Mammary epithelial cell (primary cell): Measurements from ENCODE around the gene TRAIP.

Experiments
- EZH2 ChIP-seq: IDR thresholded peaks from 2 replicates; pipeline ENCODE4 v1.6.1; 2012; ENCODE audit warnings: low read length, inconsistent platforms, borderline replicate concordance
- TF ChIP-seq, protein P1 (sequence below), 2 donors: IDR thresholded peaks in 1 of 2; conservative IDR thresholded peaks in 1 of 2; 2 replicates each; pipeline ENCODE4 v1.5.1; 2011 to 2012; ENCODE audit warnings: inconsistent platforms in 2 of 2, low read length in 2 of 2, mild to moderate bottlenecking in 2 of 2, control low read depth in 1 of 2, low read depth in 1 of 2; ENCODE audit not compliant: insufficient read depth in 1 of 2; ENCODE audit errors: extremely low read depth in 1 of 2

DNA sequence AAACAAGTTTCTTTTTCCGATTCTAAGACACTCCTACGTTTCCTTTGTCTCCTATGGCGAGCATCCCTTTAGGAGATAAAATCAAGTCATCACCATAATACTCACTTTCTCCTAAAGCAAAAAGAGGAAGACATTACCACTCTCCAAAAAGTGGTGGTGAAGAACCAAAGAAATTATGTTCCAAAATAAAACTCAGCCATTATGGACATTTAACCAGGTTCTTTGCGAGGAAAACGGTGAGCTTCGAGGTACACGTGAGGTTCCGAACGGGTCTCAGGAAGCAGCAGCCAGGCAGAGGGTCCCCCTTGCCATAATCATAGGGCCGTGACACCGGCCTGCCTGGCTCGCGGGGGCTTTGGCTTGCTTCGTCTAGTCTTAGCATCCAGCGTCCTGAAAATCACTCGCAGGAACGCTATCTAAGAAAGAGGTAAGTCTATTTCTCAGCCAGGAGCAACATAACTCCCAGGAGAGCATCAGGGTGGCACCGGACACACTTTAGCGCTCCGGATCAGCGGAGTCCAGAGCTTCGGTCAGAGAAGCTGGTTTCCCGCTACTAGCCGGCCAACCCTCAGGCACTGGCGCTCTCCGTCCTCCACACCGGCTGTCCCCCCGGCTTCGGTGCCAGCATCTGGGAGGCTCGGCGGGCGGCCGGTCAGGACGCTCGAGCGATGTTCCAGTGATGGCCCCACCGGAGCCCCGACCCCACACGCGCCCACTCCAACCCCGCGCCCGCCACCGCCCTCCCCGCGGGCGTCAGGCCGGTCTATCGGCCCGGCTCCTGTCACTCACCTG lies 70.6 kb downstream of the TRAIP start:
- TF ChIP-seq, protein P1, sequence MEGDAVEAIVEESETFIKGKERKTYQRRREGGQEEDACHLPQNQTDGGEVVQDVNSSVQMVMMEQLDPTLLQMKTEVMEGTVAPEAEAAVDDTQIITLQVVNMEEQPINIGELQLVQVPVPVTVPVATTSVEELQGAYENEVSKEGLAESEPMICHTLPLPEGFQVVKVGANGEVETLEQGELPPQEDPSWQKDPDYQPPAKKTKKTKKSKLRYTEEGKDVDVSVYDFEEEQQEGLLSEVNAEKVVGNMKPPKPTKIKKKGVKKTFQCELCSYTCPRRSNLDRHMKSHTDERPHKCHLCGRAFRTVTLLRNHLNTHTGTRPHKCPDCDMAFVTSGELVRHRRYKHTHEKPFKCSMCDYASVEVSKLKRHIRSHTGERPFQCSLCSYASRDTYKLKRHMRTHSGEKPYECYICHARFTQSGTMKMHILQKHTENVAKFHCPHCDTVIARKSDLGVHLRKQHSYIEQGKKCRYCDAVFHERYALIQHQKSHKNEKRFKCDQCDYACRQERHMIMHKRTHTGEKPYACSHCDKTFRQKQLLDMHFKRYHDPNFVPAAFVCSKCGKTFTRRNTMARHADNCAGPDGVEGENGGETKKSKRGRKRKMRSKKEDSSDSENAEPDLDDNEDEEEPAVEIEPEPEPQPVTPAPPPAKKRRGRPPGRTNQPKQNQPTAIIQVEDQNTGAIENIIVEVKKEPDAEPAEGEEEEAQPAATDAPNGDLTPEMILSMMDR (conservative IDR thresholded peaks at IDR 0.05 in 1 of 2, IDR thresholded peaks at IDR 0.05 in 1 of 2; ENCODE audit: extremely low read depth in 1 of 2, insufficient read depth in 1 of 2, low read depth in 1 of 2, low read length in 2 of 2), result no peak
- TF ChIP-seq EZH2, result no peak
